RWPE2 (cell line): ENCODE data around the gene TEN1.
A peak's percentile ranks its signal among the peaks of the same experiment; 100 is the strongest.

Experiments
- ATAC-seq: fragments of 200-7000 bp; cut with Tn5 transposase; 3 replicates; pipeline ENCODE4 v1.9.1; 2021; ENCODE audit warnings: low read depth
- DNase-seq: peaks from one replicate; pipeline ENCODE4 v3.0.0-alpha.2; 2020; ENCODE audit warnings: low spot score
- H3K27ac ChIP-seq: fragments of 450-650 bp; 2 replicates; pipeline ENCODE4 v1.5.1; 2017; ENCODE audit warnings: mild to moderate bottlenecking; ENCODE audit not compliant: poor library complexity, severe bottlenecking
- H3K27me3 ChIP-seq: fragments of 250-450 bp; sonication (Bioruptor Pico); 2 replicates; pipeline ENCODE4 v1.5.1; 2021; ENCODE audit warnings: mild to moderate bottlenecking, moderate library complexity; ENCODE audit not compliant: insufficient read depth, poor library complexity, severe bottlenecking
- H3K36me3 ChIP-seq: fragments of 250-450 bp; sonication (Bioruptor Pico); 2 replicates; pipeline ENCODE4 v1.5.1; 2020; ENCODE audit warnings: low read depth, mild to moderate bottlenecking, moderate library complexity
- H3K4me1 ChIP-seq: fragments of 250-450 bp; sonication (Bioruptor Pico); 2 replicates; pipeline ENCODE4 v1.5.1; 2021; ENCODE audit warnings: mild to moderate bottlenecking, moderate library complexity; ENCODE audit not compliant: insufficient read depth, poor library complexity, severe bottlenecking
- H3K4me3 ChIP-seq: fragments of 250-450 bp; sonication (Bioruptor Pico); 2 replicates; pipeline ENCODE4 v1.5.1; 2021; ENCODE audit warnings: mild to moderate bottlenecking, moderate library complexity; ENCODE audit not compliant: severe bottlenecking
- H3K9me3 ChIP-seq: fragments of 250-450 bp; sonication (Bioruptor Pico); 2 replicates; pipeline ENCODE4 v1.5.1; 2021; ENCODE audit warnings: mild to moderate bottlenecking, moderate library complexity; ENCODE audit not compliant: severe bottlenecking
- CTCF ChIP-seq: fragments of 450-650 bp; IDR thresholded peaks from one replicate; pipeline ENCODE4 v1.5.1; 2017; ENCODE audit warnings: mild to moderate bottlenecking, moderate library complexity; ENCODE audit not compliant: poor library complexity, severe bottlenecking

The TEN1 gene

GRCh38 chr17:76013377-76013932 lies 34.4 kb downstream of the TEN1 start:
- Histone ChIP-seq H3K9me3 (no peaks in the 10 kb centered on the region), H3K27me3 (no peaks in the 10 kb centered on the region), H3K4me3 (no peak overlapping the region), H3K4me1 (no peaks in the 10 kb centered on the region), H3K27ac (no peak overlapping the region), H3K36me3 (peaks cover 16% of the 10 kb centered on the region)
- no peak for ATAC-seq
- TF ChIP-seq CTCF, result no peak
- DNase-seq, result peak; percentile 51

GRCh38 chr17:76014100-76014924 lies 35.3 kb downstream of the TEN1 start:
- Histone ChIP-seq H3K4me3 (no peak overlapping the region), H3K36me3 (peaks cover 21% of the 10 kb centered on the region), H3K9me3 (no peaks in the 10 kb centered on the region), H3K27ac (no peak overlapping the region), H3K27me3 (no peaks in the 10 kb centered on the region), H3K4me1 (no peaks in the 10 kb centered on the region)
- DNase-seq, result peak; percentile 69
- peak; percentile 85 for ATAC-seq
- TF ChIP-seq CTCF, result peak; percentile 95

GRCh38 chr17:76014925-76015261 lies 35.9 kb downstream of the TEN1 start:
- Histone ChIP-seq H3K4me3 (no peak overlapping the region), H3K9me3 (no peaks in the 10 kb centered on the region), H3K36me3 (peaks cover 25% of the 10 kb centered on the region), H3K27ac (no peak overlapping the region), H3K27me3 (no peaks in the 10 kb centered on the region), H3K4me1 (no peaks in the 10 kb centered on the region)
- ATAC-seq, result no peak
- no peak for TF ChIP-seq CTCF
- DNase-seq, result peak; percentile 62

- Histone ChIP-seq H3K9me3 (no peaks in the 10 kb centered on the region), H3K4me1 (no peaks in the 10 kb centered on the region), H3K36me3 (peaks cover 30% of the 10 kb centered on the region), H3K4me3 (no peak overlapping the region), H3K27me3 (no peaks in the 10 kb centered on the region), H3K27ac (no peak overlapping the region)
- TF ChIP-seq CTCF, result no peak
- DNase-seq (peak; percentile 67), ATAC-seq (no peak)
These were observed 38.7 kb downstream of the TEN1 start for GRCh38 chr17:76017481-76018339.
